K562 (cell line): ENCODE measurements around the gene PIK3CA. TPM values are rescaled to one million over a fixed set of nuclear protein-coding genes. Genes with fewer than 3 reads are reported as not detected.

ENCODE experiments used
- CTBP1 ChIP-seq: fragments of 450-650 bp; IDR thresholded peaks from 2 replicates; pipeline ENCODE4 v1.6.1; 2016; ENCODE audit warnings: borderline replicate concordance
- CTCF ChIP-seq, 3 experiments: IDR thresholded peaks in 2 of 3; conservative IDR thresholded peaks in 1 of 3; 2 replicates each; pipeline ENCODE4 v1.5.1; 2011 to 2012; ENCODE audit warnings: low read length in 3 of 3, mild to moderate bottlenecking in 3 of 3, control low read depth in 2 of 3, improper control_type of control experiment in 1 of 3, inconsistent platforms in 1 of 3, low read depth in 1 of 3, mixed read lengths in 1 of 3, moderate library complexity in 1 of 3; ENCODE audit not compliant: insufficient read depth in 2 of 3
- E2F5 ChIP-seq: sonication (generic); formaldehyde crosslinking; IDR thresholded peaks from 2 replicates; pipeline ENCODE4 v1.8.0; 2022; ENCODE audit warnings: mild to moderate bottlenecking, missing genetic modification reagents
- FOXJ2 ChIP-seq: fragments of 200-800 bp; sonication (Bioruptor generic); IDR thresholded peaks from 2 replicates; pipeline ENCODE4 v1.6.1; 2016; ENCODE audit warnings: missing genetic modification characterization, missing compliant biosample characterization
- GABPA ChIP-seq: fragments of 200-800 bp; sonication (Bioruptor generic); conservative IDR thresholded peaks from 2 replicates; pipeline ENCODE4 v1.6.1; 2016; ENCODE audit warnings: low read depth, missing genetic modification characterization, missing compliant biosample characterization
- HIVEP1 ChIP-seq: fragments of 250-450 bp; sonication (Bioruptor Pico); IDR thresholded peaks from 2 replicates; pipeline ENCODE4 v1.4.0; 2020; ENCODE audit warnings: mild to moderate bottlenecking
- KDM1A ChIP-seq, 2 experiments: fragments of 450-650 bp; IDR thresholded peaks; 2 replicates each; pipeline ENCODE4 v1.6.1; 2016; ENCODE audit warnings: mild to moderate bottlenecking in 2 of 2
- PBX2 ChIP-seq, 2 experiments: IDR thresholded peaks in 1 of 2; conservative IDR thresholded peaks in 1 of 2; 2 replicates each; pipeline ENCODE4 v1.6.1; 2016; ENCODE audit warnings: low read depth in 2 of 2, mild to moderate bottlenecking in 1 of 2, missing compliant biosample characterization in 1 of 2, missing genetic modification characterization in 1 of 2, moderate library complexity in 1 of 2
- POLR3A ChIP-seq: IDR thresholded peaks from 2 replicates; pipeline ENCODE4 v1.6.1; 2011; ENCODE audit warnings: borderline replicate concordance, mild to moderate bottlenecking, moderate library complexity; ENCODE audit not compliant: insufficient read length, insufficient read depth; ENCODE audit errors: extremely low read depth
- SP1 ChIP-seq: sonication (generic); formaldehyde crosslinking; IDR thresholded peaks from 2 replicates; pipeline ENCODE4 v1.8.1; 2022; ENCODE audit warnings: mild to moderate bottlenecking, missing genetic modification reagents
- SREBF1 ChIP-seq: fragments of 150-350 bp; IDR thresholded peaks from 2 replicates; pipeline ENCODE4 v1.6.1; 2014; ENCODE audit warnings: antibody characterized with exemption, low read depth, low read length, borderline replicate concordance
- TCF7 ChIP-seq: sonication (generic); IDR thresholded peaks from 2 replicates; pipeline ENCODE4 v1.6.1; 2016; ENCODE audit warnings: antibody characterized with exemption, borderline replicate concordance
- YY1 ChIP-seq, 3 experiments: IDR thresholded peaks; 2 replicates each; pipeline ENCODE4 v1.6.1; 2011; ENCODE audit warnings: low read length in 2 of 3, mild to moderate bottlenecking in 2 of 3, moderate library complexity in 2 of 3, borderline replicate concordance in 1 of 3, control low read depth in 1 of 3, low read depth in 1 of 3; ENCODE audit not compliant: insufficient read depth in 3 of 3, insufficient replicate concordance in 2 of 3, control insufficient read depth in 1 of 3, insufficient read length in 1 of 3; ENCODE audit errors: extremely low read depth in 1 of 3
- ZBTB5 ChIP-seq: fragments of 450-650 bp; IDR thresholded peaks from 2 replicates; pipeline ENCODE4 v1.6.1; 2017; ENCODE audit warnings: antibody characterized with exemption
- polyA plus RNA-seq, 8 experiments: library from polyadenylated mRNA; depleted of rRNA in 4 of 8; stranded (reverse) in 5 of 8; unstranded in 3 of 8; fragments of >200 nt; fragmentation: Nextera tagmentation in 2 of 8; fragmentation: Illumina TruSeq in 1 of 8; extraction: Ambion mirVana in 2 of 8; extraction: Trizol in 1 of 8; gene quantifications; 2 replicates each; pipeline versions ENCODE4 v1.2.1 to v1.2.3, GENCODE V29; 2011 to 2014; ENCODE audit warnings: inconsistent platforms in 1 of 8, missing spikeins in 1 of 8
- total RNA-seq, 7 experiments: library from RNA; depleted of rRNA in 6 of 7; stranded (reverse); fragments of >200 nt in 6 of 7; fragmentation: Illumina TruSeq in 2 of 7; extraction: Trizol in 2 of 7; gene quantifications; 2 replicates each; pipeline versions ENCODE4 v1.2.1 to v1.2.3, GENCODE V29; 2011 to 2021; ENCODE audit warnings: low replicate concordance in 1 of 7

PIK3CA gene
- total and polyA plus RNA-seq, 9 of the 15 experiments (the other 6 are each of a cell fraction or from before 2014, with no cell fraction given): 3.8 to 19.4 (median 10.8) TPM

GRCh38 chr3:179279837-179280236 is 131.7 kb downstream of the PIK3CA start (continued):
- no peak for TF ChIP-seq CTBP1
- no peak for TF ChIP-seq GABPA
- TF ChIP-seq SREBF1: no peak
- no peak for TF ChIP-seq HIVEP1 (CRISPR knock-in tag)
- no peak for TF ChIP-seq TCF7
- TF ChIP-seq E2F5 (CRISPR knock-in tag): no peak
- peak in 2 of 3 experiments; percentile 5 to 25; a peak in 1 of 6 replicates for TF ChIP-seq CTCF (IDR thresholded peaks at IDR 0.05 in 2 of 3, conservative IDR thresholded peaks at IDR 0.05 in 1 of 3; ENCODE audit: insufficient read depth in 2 of 3, low read depth in 1 of 3, low read length in 3 of 3)
- TF ChIP-seq SP1 (CRISPR knock-in tag): no peak
- no peak for TF ChIP-seq ZBTB5
- no peak for TF ChIP-seq YY1 (IDR thresholded peaks at IDR 0.05; ENCODE audit: borderline replicate concordance in 1 of 3, control insufficient read depth in 1 of 3, extremely low read depth in 1 of 3, insufficient read depth in 3 of 3, insufficient read length in 1 of 3, insufficient replicate concordance in 2 of 3, low read depth in 1 of 3, low read length in 2 of 3)
- TF ChIP-seq POLR3A: no peak
- no peak for TF ChIP-seq PBX2 (CRISPR knock-in tag; IDR thresholded peaks at IDR 0.05; ENCODE audit: low read depth)
- TF ChIP-seq PBX2 (tag; conservative IDR thresholded peaks at IDR 0.05; ENCODE audit: low read depth): no peak
- no peak for TF ChIP-seq FOXJ2
- TF ChIP-seq KDM1A (IDR thresholded peaks at IDR 0.05): no peak
